Psoas muscle (tissue), 8 donors: ENCODE measurements around the gene NOS2. TPM values are rescaled to one million over a fixed set of nuclear protein-coding genes. Genes with fewer than 3 reads are reported as not detected.
A peak's percentile ranks its signal among the peaks of the same experiment; 100 is the strongest.

Source experiments
- ATAC-seq, 4 donors: fragments of 200-7000 bp; cut with Tn5 transposase; one replicate each; pipeline ENCODE4 v1.9.1; 2020; ENCODE audit warnings: moderate library complexity in 3 of 4, mild to moderate bottlenecking in 2 of 4
- DNase-seq, 2 donors: peaks; one replicate each; pipeline ENCODE4 v3.0.0-alpha.2; 2020
- H3K27ac ChIP-seq: fragments of 200-600 bp; one replicate; pipeline ENCODE4 v1.8.0; 2022
- H3K27me3 ChIP-seq, 3 donors: fragments of 200-600 bp in 1 of 3; one replicate each; pipeline versions ENCODE4 v1.6.1 to v1.8.0; 2013 to 2022; ENCODE audit warnings: low read length in 2 of 3, mild to moderate bottlenecking in 2 of 3, moderate library complexity in 1 of 3; ENCODE audit not compliant: insufficient read depth in 3 of 3
- H3K36me3 ChIP-seq, 2 donors: fragments of 200-600 bp in 1 of 2; one replicate each; pipeline versions ENCODE4 v1.6.1 to v1.8.0; 2013 to 2022; ENCODE audit warnings: low read depth in 1 of 2, mild to moderate bottlenecking in 1 of 2, moderate library complexity in 1 of 2; ENCODE audit not compliant: insufficient read depth in 1 of 2
- H3K4me1 ChIP-seq: fragments of 200-600 bp; one replicate; pipeline ENCODE4 v1.8.0; 2022
- H3K4me3 ChIP-seq: fragments of 200-600 bp; one replicate; pipeline ENCODE4 v1.8.0; 2022; ENCODE audit warnings: mild to moderate bottlenecking
- H3K9me3 ChIP-seq: fragments of 200-600 bp; one replicate; pipeline ENCODE4 v1.8.0; 2022
- WGBS, 3 donors: extraction: QIAGEN DNeasy Blood & Tissue Kit; methylation state at CpG; one replicate each; pipeline versions ENCODE4 v1.1.6 to v1.1.7; 2013; 5-methylcytosine and 5-hydroxymethylcytosine counted together
- intact Hi-C, 2 donors: fragments of 100-400 bp; cut with DNase I; formaldehyde crosslinking; loops; one replicate each; pipeline versions ENCODE4 v1.11.0 to v1.14.2; 2022
- polyA plus RNA-seq, 3 donors: library from polyadenylated mRNA; stranded (reverse); fragments of 200-250 nt; gene quantifications; one replicate each; pipeline ENCODE4 v1.2.3, GENCODE V29; 2013
- total RNA-seq, 4 donors: library from RNA; stranded (reverse); fragmentation: NEBNext Ultra II Directional in 2 of 4; extraction: Animal tissue kit (Norgen Biotek cat#: 25700) in 2 of 4; gene quantifications; one replicate each; pipeline versions ENCODE4 v1.2.1 to v1.2.4, GENCODE V29; 2021 to 2023
- TF ChIP-seq, protein P1 (sequence below): fragments of 200-600 bp; IDR thresholded peaks from one replicate; pipeline ENCODE4 v1.8.0; 2022; ENCODE audit warnings: antibody characterized with exemption
- donor health status: healthy with polysubstance abuse.
- donor health status: DM: no; HTN: no; CAD: no; lungs with moderate emphysema.
- donor health status: Bipolar disorder and iron deficiency.
- donor health status: healthy.
- donor health status: DM: yes; HTN: yes; CAD: no.
- donor health status: DM: no; HTN: no; CAD: no.
- donor health status: DM: no; HTN: no; CAD: no.
- donor health status: DM: yes; HTN: yes; CAD: no.

NOS2 gene
- total and polyA plus RNA-seq, 7 donors, result 0.06 to 0.79 (median 0.14) TPM

DNA sequence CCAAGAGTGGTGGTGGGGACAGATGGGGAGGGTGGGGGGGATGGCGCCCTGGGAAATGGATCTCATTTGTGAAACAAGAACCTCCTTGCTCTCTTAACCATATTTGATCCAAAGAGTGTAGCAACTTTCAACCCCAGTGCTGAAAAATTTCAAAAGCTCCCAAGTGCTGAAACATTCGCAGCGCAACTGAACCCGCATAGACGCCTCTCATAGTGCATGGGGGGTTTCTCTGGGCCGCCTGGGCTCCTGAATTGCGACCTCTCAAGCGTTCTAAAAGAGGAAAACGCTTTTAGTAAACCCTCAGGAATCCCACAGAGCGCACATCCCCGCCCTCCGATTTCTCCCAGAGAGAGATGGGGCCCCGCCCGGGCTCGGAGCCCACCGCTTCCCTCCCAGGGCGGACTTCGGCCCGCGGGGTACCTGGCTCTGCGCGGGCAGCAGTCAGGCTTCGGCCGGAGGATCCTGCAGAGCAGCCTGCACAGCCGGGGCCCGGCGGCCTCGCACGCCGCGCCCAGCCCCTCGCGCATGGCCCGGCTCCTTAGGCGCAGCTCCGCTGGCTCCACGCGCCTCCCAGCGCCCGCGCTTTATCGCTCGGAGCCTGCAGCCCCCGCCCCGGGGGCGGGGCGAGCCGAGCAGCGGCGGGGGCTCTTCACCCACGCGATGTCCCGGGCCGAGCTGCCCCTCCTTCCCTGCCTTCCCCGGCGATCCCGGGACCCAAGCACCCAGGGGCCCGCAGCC lies 7.0 kb downstream of the NOS2 start:
- Histone ChIP-seq H3K27me3 (peaks cover 0 to 24% (median 2%) of the 10 kb centered on the region in 3 donors), H3K4me1 (peaks cover 5% of the 10 kb centered on the region), H3K9me3 (no peaks in the 10 kb centered on the region), H3K36me3 (no peaks in the 10 kb centered on the region), H3K4me3 (peak overlapping the region; percentile 60), H3K27ac (no peak overlapping the region)
- 3 to 5% (median 5%) methylated on average over 44 to 58 of the region's 58 CpGs for WGBS, 3 donors
- intact Hi-C loops, result no loop called here
- peak in 1 of 2 donors; percentile 24 for DNase-seq
- TF ChIP-seq, protein P1, sequence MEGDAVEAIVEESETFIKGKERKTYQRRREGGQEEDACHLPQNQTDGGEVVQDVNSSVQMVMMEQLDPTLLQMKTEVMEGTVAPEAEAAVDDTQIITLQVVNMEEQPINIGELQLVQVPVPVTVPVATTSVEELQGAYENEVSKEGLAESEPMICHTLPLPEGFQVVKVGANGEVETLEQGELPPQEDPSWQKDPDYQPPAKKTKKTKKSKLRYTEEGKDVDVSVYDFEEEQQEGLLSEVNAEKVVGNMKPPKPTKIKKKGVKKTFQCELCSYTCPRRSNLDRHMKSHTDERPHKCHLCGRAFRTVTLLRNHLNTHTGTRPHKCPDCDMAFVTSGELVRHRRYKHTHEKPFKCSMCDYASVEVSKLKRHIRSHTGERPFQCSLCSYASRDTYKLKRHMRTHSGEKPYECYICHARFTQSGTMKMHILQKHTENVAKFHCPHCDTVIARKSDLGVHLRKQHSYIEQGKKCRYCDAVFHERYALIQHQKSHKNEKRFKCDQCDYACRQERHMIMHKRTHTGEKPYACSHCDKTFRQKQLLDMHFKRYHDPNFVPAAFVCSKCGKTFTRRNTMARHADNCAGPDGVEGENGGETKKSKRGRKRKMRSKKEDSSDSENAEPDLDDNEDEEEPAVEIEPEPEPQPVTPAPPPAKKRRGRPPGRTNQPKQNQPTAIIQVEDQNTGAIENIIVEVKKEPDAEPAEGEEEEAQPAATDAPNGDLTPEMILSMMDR, result no peak
- peak in 3 of 4 donors; percentile 39 to 61 (median 40) for ATAC-seq

DNA sequence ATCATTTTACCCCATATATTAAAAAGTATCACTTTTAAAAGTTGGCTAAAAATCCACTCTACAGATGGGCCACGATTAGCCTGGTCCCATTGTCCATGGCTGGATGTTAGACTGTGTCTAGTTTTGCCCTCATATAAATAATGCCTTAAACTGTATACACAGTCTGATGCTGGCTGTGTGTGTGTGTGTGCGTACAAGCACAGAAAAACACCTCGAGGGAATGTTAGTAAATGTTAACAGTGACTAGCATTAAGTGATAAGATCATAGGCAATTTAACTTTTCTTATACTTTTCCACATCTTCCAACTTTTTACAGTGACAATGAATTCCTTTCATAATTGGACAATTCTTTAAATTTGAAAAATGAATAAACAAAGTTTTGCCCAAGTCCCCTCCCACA lies 8.2 kb downstream of the NOS2 start:
- WGBS, 3 donors, result 53 to 68% (median 64%) methylated on average over 3 of the region's 3 CpGs
- no peaks in the 10 kb centered on the region for H3K36me3 ChIP-seq
- H3K9me3 ChIP-seq, result no peaks in the 10 kb centered on the region
- ATAC-seq (no peak), DNase-seq (no peak)
- H3K27ac ChIP-seq, result no peak overlapping the region
- H3K4me3 ChIP-seq, result no peak overlapping the region
- H3K4me1 ChIP-seq, result peaks cover 5% of the 10 kb centered on the region
- TF ChIP-seq, protein P1, result no peak
- peaks cover 0 to 20% (median 2%) of the 10 kb centered on the region in 3 donors for H3K27me3 ChIP-seq
- intact Hi-C loops, result no loop called here

DNA sequence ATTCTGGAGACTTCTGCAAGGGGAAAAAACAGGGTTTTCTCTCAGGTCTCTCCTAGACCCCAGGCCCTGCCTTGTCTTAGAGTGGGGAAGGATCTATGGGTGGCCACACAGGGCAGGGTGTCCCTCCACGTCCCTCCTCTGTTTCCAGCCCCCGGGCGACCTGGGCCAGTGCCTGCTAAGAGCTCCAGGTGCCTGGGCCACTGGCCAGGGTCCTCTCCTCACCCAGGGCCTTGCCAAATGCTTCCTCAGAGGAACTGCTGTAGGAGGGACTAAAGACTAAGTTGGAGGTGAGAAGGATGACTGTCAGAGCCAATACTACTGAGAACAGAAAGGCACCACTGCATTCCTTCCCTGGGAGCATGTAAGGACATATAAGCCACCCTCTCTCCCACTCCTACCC lies 11.4 kb downstream of the NOS2 start:
- Histone ChIP-seq H3K9me3 (no peaks in the 10 kb centered on the region), H3K4me1 (peaks cover 3% of the 10 kb centered on the region), H3K36me3 (no peaks in the 10 kb centered on the region), H3K4me3 (no peak overlapping the region), H3K27me3 (peaks cover 0 to 9% (median 2%) of the 10 kb centered on the region in 3 donors), H3K27ac (no peak overlapping the region)
- ATAC-seq, result no peak
- DNase-seq, result no peak
- WGBS, 3 donors, result 32 to 70% (median 42%) methylated on average over 3 of the region's 3 CpGs
- intact Hi-C loops, result no loop called here
- TF ChIP-seq, protein P1, result no peak

DNA sequence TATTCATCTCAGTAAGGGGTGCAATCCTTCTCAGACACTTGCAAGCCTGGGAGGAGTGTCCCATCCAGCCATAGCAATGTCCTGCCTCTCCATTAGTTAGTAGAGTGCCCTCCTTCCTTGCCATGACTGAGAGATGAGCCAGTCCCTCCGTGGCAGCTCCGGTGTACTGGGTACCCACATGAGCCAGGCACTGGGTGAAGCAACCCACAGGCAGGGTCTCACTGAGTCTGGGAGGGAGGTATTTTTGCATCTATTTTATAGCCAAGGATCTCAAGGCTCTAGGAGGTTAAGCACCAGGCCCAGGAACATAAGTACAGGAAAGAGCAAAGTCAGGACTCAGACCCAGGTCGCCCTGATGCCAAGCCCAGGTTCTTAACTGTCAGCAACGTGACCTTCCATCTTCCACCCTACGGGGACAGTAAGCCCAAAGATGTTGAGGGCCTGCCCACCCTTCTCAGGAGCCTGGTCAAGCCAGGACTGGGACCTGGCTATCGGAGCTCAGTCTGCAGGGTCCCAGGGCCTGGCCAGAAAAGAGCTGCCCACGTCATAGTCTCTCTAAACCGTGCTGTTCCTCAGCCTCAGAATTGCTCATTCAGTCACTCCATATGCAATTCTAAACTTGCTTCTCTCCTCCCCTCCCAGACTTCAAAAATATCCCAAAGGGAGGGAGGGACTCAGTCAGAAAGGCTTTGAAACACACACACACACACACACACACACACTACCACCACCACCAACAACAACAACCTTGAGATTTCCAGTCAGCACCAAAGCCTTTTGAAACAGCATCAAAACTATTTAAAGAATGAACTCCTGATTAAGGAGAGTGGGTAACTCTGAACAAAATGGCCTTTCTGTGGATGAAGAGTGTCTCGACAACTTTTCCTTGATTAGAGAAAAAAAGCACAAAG lies 16.6 kb downstream of the NOS2 start:
- intact Hi-C loops, result no loop called here
- Histone ChIP-seq H3K36me3 (no peaks in the 10 kb centered on the region), H3K4me3 (no peak overlapping the region), H3K27ac (no peak overlapping the region), H3K27me3 (no peaks in the 10 kb centered on the region), H3K4me1 (no peaks in the 10 kb centered on the region), H3K9me3 (no peaks in the 10 kb centered on the region)
- ATAC-seq, result no peak
- 74 to 81% (median 80%) methylated on average over 9 of the region's 9 CpGs for WGBS, 3 donors
- DNase-seq, result no peak
- TF ChIP-seq, protein P1, result no peak
